ENCODE results near the gene PRF1. TPM values are rescaled to one million over a fixed set of nuclear protein-coding genes. Genes with fewer than 3 reads are reported as not detected.
"Not testable (repeated sequence)": the region's sequence is repeated elsewhere in the genome, so short reads cannot be mapped to it uniquely, and the experiment has no call there.

Gene PRF1
- 1,000 to 10,000 TPM; 4,156 to 6,150 (median 5,696) TPM for polyA plus RNA-seq

- Mint-ChIP-seq H3K36me3 (peaks cover 35 to 41% (median 38%) of the 10 kb centered on the region in 3 donors), H3K4me3 (peak within 1 kb of the TSS; percentile 99 to 100 (median 100)), H3K27me3 (ENCODE audit: low read depth in 3 of 3) (peaks cover 18 to 56% (median 55%) of the 10 kb centered on the region in 3 donors), H3K4me1 (peaks cover 65 to 70% of the 10 kb centered on the region in 2 donors), H3K27ac (peak within 1 kb of the TSS; percentile 99 to 100 (median 99)), H3K9me3 (peaks cover 0 to 2% (median 0%) of the 10 kb centered on the region in 6 donors)
- peak; percentile 96 to 97 (median 96) for DNase-seq
Observed at GRCh38 chr10:70602665-70603448, at the start of gene PRF1. PRF1 (minus strand) TSS chr10:70602741; CDS start chr10:70600902, 1,839 bp downstream.

- H3K4me1 Mint-ChIP-seq = peaks cover 0 to 2% of the 10 kb centered on the region in 2 donors
- H3K4me3 Mint-ChIP-seq = no peak overlapping the region
- H3K9me3 Mint-ChIP-seq = peaks cover 0 to 3% (median 0%) of the 10 kb centered on the region in 6 donors
- DNase-seq = no peak
- H3K27me3 Mint-ChIP-seq (ENCODE audit: low read depth in 3 of 3) = peaks cover 0 to 4% (median 2%) of the 10 kb centered on the region in 3 donors
- H3K36me3 Mint-ChIP-seq = peaks cover 0 to 4% (median 0%) of the 10 kb centered on the region in 3 donors
- H3K27ac Mint-ChIP-seq = peak overlapping the region in 1 of 6 donors; percentile 70
Observed at GRCh38 chr10:70651661-70652060, 49.1 kb upstream of the PRF1 start.

GRCh38 chr10:70650718-70651117, 48.2 kb upstream of the PRF1 start:
- no peak for DNase-seq
- Mint-ChIP-seq H3K27me3 (ENCODE audit: low read depth in 3 of 3) (peaks cover 0 to 4% (median 2%) of the 10 kb centered on the region in 3 donors), H3K9me3 (peaks cover 0 to 3% (median 0%) of the 10 kb centered on the region in 6 donors)

GRCh38 chr10:70650104-70650503, 47.6 kb upstream of the PRF1 start:
- Mint-ChIP-seq H3K4me1 (peaks cover 0 to 2% of the 10 kb centered on the region in 2 donors), H3K27ac (no peak overlapping the region), H3K9me3 (peaks cover 0 to 3% (median 0%) of the 10 kb centered on the region in 6 donors), H3K36me3 (peaks cover 0 to 4% (median 0%) of the 10 kb centered on the region in 3 donors), H3K4me3 (no peak overlapping the region), H3K27me3 (ENCODE audit: low read depth in 3 of 3) (peaks cover 0 to 4% (median 2%) of the 10 kb centered on the region in 3 donors)
- DNase-seq = no peak

More at GRCh38 chr10:70650718-70651117, 48.2 kb upstream of the PRF1 start:
- no peak overlapping the region for H3K27ac Mint-ChIP-seq
- H3K36me3 Mint-ChIP-seq = peaks cover 0 to 4% (median 0%) of the 10 kb centered on the region in 3 donors
- no peak overlapping the region for H3K4me3 Mint-ChIP-seq
- H3K4me1 Mint-ChIP-seq = peaks cover 0 to 2% of the 10 kb centered on the region in 2 donors

GRCh38 chr10:70649526-70649925, 47.0 kb upstream of the PRF1 start:
- H3K4me3 Mint-ChIP-seq = no peak overlapping the region
- peaks cover 0 to 3% (median 0%) of the 10 kb centered on the region in 6 donors for H3K9me3 Mint-ChIP-seq
- no peak overlapping the region for H3K27ac Mint-ChIP-seq
- peaks cover 0 to 4% (median 2%) of the 10 kb centered on the region in 3 donors for H3K27me3 Mint-ChIP-seq (ENCODE audit: low read depth in 3 of 3)
- peaks cover 0 to 2% of the 10 kb centered on the region in 2 donors for H3K4me1 Mint-ChIP-seq
- no peak for DNase-seq
- peaks cover 0 to 4% (median 0%) of the 10 kb centered on the region in 3 donors for H3K36me3 Mint-ChIP-seq

GRCh38 chr10:70648427-70648826, 45.9 kb upstream of the PRF1 start:
- peaks cover 0 to 2% of the 10 kb centered on the region in 2 donors for H3K4me1 Mint-ChIP-seq
- no peak for DNase-seq

GRCh38 chr10:70647086-70647485, 44.5 kb upstream of the PRF1 start:
- Mint-ChIP-seq H3K27me3 (ENCODE audit: low read depth in 3 of 3) (peaks cover 0 to 4% (median 0%) of the 10 kb centered on the region in 3 donors), H3K36me3 (peaks cover 0 to 4% (median 0%) of the 10 kb centered on the region in 3 donors), H3K9me3 (peaks cover 0 to 3% (median 0%) of the 10 kb centered on the region in 6 donors), H3K27ac (no peak overlapping the region), H3K4me3 (no peak overlapping the region), H3K4me1 (peaks cover 0 to 2% of the 10 kb centered on the region in 2 donors)
- DNase-seq = no peak

More at GRCh38 chr10:70648427-70648826, 45.9 kb upstream of the PRF1 start:
- Mint-ChIP-seq H3K9me3 (peaks cover 0 to 3% (median 0%) of the 10 kb centered on the region in 6 donors), H3K27ac (no peak overlapping the region), H3K36me3 (peaks cover 0 to 4% (median 0%) of the 10 kb centered on the region in 3 donors), H3K27me3 (ENCODE audit: low read depth in 3 of 3) (peaks cover 0 to 4% (median 2%) of the 10 kb centered on the region in 3 donors), H3K4me3 (no peak overlapping the region)

GRCh38 chr10:70644959-70645358, 42.4 kb upstream of the PRF1 start:
- not testable (repeated sequence) for H3K4me1 Mint-ChIP-seq; H3K4me3 Mint-ChIP-seq; H3K27ac Mint-ChIP-seq; H3K36me3 Mint-ChIP-seq; H3K27me3 Mint-ChIP-seq (ENCODE audit: low read depth in 3 of 3); DNase-seq; H3K9me3 Mint-ChIP-seq

GRCh38 chr10:70643272-70643671, 40.7 kb upstream of the PRF1 start:
- not testable (repeated sequence) for DNase-seq; H3K27ac Mint-ChIP-seq; H3K27me3 Mint-ChIP-seq (ENCODE audit: low read depth in 3 of 3); H3K9me3 Mint-ChIP-seq; H3K36me3 Mint-ChIP-seq; H3K4me1 Mint-ChIP-seq; H3K4me3 Mint-ChIP-seq

- H3K27ac Mint-ChIP-seq; H3K4me3 Mint-ChIP-seq; H3K9me3 Mint-ChIP-seq; H3K36me3 Mint-ChIP-seq; H3K27me3 Mint-ChIP-seq (ENCODE audit: low read depth in 3 of 3); DNase-seq; H3K4me1 Mint-ChIP-seq: not testable (repeated sequence)
Observed at GRCh38 chr10:70639640-70640383, 37.3 kb upstream of the PRF1 start.

- DNase-seq; H3K4me3 Mint-ChIP-seq; H3K36me3 Mint-ChIP-seq; H3K4me1 Mint-ChIP-seq; H3K27ac Mint-ChIP-seq; H3K9me3 Mint-ChIP-seq; H3K27me3 Mint-ChIP-seq (ENCODE audit: low read depth in 3 of 3): not testable (repeated sequence)
Observed at GRCh38 chr10:70634515-70634914, 32.0 kb upstream of the PRF1 start.

GRCh38 chr10:70634011-70634410, 31.5 kb upstream of the PRF1 start:
- no peak for DNase-seq
- peaks cover 0 to 5% (median 0%) of the 10 kb centered on the region in 3 donors for H3K27me3 Mint-ChIP-seq (ENCODE audit: low read depth in 3 of 3)
- no peak overlapping the region for H3K27ac Mint-ChIP-seq
- H3K4me3 Mint-ChIP-seq = no peak overlapping the region
- no peaks in the 10 kb centered on the region for H3K9me3 Mint-ChIP-seq
- H3K4me1 Mint-ChIP-seq = peaks cover 0 to 1% of the 10 kb centered on the region in 2 donors
- no peaks in the 10 kb centered on the region for H3K36me3 Mint-ChIP-seq

GRCh38 chr10:70631735-70632134, 29.2 kb upstream of the PRF1 start:
- H3K4me1 Mint-ChIP-seq; H3K36me3 Mint-ChIP-seq; H3K27me3 Mint-ChIP-seq (ENCODE audit: low read depth in 3 of 3); DNase-seq; H3K4me3 Mint-ChIP-seq; H3K27ac Mint-ChIP-seq; H3K9me3 Mint-ChIP-seq: not testable (repeated sequence)

GRCh38 chr10:70629338-70629737, 26.8 kb upstream of the PRF1 start:
- no peak for DNase-seq
- Mint-ChIP-seq H3K4me3 (no peak overlapping the region), H3K27me3 (ENCODE audit: low read depth in 3 of 3) (peaks cover 0 to 4% (median 0%) of the 10 kb centered on the region in 3 donors), H3K36me3 (peaks cover 0 to 3% (median 0%) of the 10 kb centered on the region in 3 donors), H3K9me3 (peaks cover 0 to 2% (median 0%) of the 10 kb centered on the region in 6 donors), H3K4me1 (peaks cover 0 to 1% of the 10 kb centered on the region in 2 donors), H3K27ac (no peak overlapping the region)

Measured in immature natural killer cell (primary cell).